Endodermal cell (in vitro differentiated cells): ENCODE measurements around the gene MRAS. TPM values are rescaled to one million over a fixed set of nuclear protein-coding genes. Genes with fewer than 3 reads are reported as not detected.

ENCODE experiments used
- DNase-seq: peaks from one replicate; pipeline ENCODE4 v3.0.0-alpha.2; 2017
- H3K27ac ChIP-seq: 2 replicates; pipeline ENCODE4 v1.5.1; 2013; ENCODE audit warnings: mild to moderate bottlenecking, low read depth, low read length, moderate library complexity
- H3K27me3 ChIP-seq: 2 replicates; pipeline ENCODE4 v1.6.1; 2013; ENCODE audit warnings: mild to moderate bottlenecking, low read length, moderate library complexity; ENCODE audit not compliant: insufficient read depth, control insufficient read depth, poor library complexity, severe bottlenecking
- H3K36me3 ChIP-seq: 2 replicates; pipeline ENCODE4 v1.7.0; 2013; ENCODE audit warnings: mild to moderate bottlenecking, low read length, moderate library complexity; ENCODE audit not compliant: control insufficient read depth, insufficient read depth
- H3K4me1 ChIP-seq: one replicate; pipeline ENCODE4 v1.7.0; 2013; ENCODE audit warnings: low read length; ENCODE audit not compliant: control insufficient read depth, insufficient read depth
- H3K4me3 ChIP-seq: 2 replicates; pipeline ENCODE4 v1.5.1; 2013; ENCODE audit warnings: mild to moderate bottlenecking, low read length, moderate library complexity
- H3K9ac ChIP-seq: 2 replicates; pipeline ENCODE4 v1.6.1; 2013; ENCODE audit warnings: mild to moderate bottlenecking, low read length, moderate library complexity; ENCODE audit not compliant: poor library complexity, severe bottlenecking; ENCODE audit errors: extremely low read depth
- H3K9me3 ChIP-seq: 2 replicates; pipeline ENCODE4 v1.6.1; 2013; ENCODE audit warnings: mild to moderate bottlenecking, low read length, moderate library complexity; ENCODE audit not compliant: control insufficient read depth
- H3K27ac Mint-ChIP-seq: 2 replicates; pipeline ENCODE4 v1.8.0; 2020; ENCODE audit warnings: mixed read lengths
- H3K27me3 Mint-ChIP-seq: 2 replicates; pipeline ENCODE4 v1.8.0; 2021; ENCODE audit warnings: mild to moderate bottlenecking, mixed read lengths; ENCODE audit not compliant: insufficient read depth
- H3K36me3 Mint-ChIP-seq: 2 replicates; pipeline ENCODE4 v1.8.0; 2020; ENCODE audit warnings: low read depth, mixed read lengths
- H3K4me1 Mint-ChIP-seq: 2 replicates; pipeline ENCODE4 v1.8.0; 2020; ENCODE audit warnings: mixed read lengths
- H3K4me3 Mint-ChIP-seq: 2 replicates; pipeline ENCODE4 v1.8.0; 2020; ENCODE audit warnings: mild to moderate bottlenecking, moderate library complexity, mixed read lengths
- H3K9me3 Mint-ChIP-seq: 2 replicates; pipeline ENCODE4 v1.8.0; 2020; ENCODE audit warnings: mild to moderate bottlenecking, mixed read lengths
- WGBS, 2 experiments: methylation state at CpG; one replicate each; pipeline versions ENCODE4 v1.1.5 to v1.1.7; 2013; ENCODE audit warnings: missing lambda C conversion rate in 2 of 2, mixed read lengths in 1 of 2; ENCODE audit not compliant: insufficient coverage in 1 of 2, insufficient read length in 1 of 2; 5-methylcytosine and 5-hydroxymethylcytosine counted together
- total RNA-seq, 2 donors: library from RNA; stranded (reverse); fragmentation: NEBNext Ultra II Directional in 1 of 2; extraction: Animal tissue kit (Norgen Biotek cat#: 25700) in 1 of 2; gene quantifications; 2 replicates in 1 of 2; 3 replicates in 1 of 2; pipeline ENCODE4 v1.2.1, GENCODE V29; 2021
- TF ChIP-seq, protein P1 (sequence below): fragments of 200-600 bp; sonication (generic); conservative IDR thresholded peaks from 2 replicates; pipeline ENCODE4 v1.5.0; 2021; ENCODE audit warnings: antibody characterized with exemption, mild to moderate bottlenecking

MRAS gene
- total RNA-seq, 2 donors from 2014 or later = 12.8 to 16.1 TPM

DNA sequence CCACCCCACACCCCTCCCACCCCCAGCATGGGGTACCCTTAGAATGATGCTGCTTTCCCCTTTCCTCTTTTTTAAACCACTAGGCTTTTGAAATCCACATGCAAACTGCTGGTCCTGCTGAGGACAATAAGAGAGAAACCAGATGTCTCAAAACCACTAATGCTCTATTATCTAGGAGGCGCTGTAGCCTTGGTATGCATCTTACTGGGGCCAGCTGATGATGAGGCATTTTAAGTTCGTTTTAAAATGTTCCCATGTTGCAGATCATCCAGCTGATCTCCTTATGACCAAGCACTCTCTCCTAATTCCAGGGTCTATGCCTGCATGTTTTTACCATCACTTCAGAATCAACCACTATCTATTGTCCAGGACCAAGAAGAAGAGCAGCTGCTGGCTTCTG lies 20.0 kb upstream of the MRAS start:
- Histone ChIP-seq H3K9me3 (no peaks in the 10 kb centered on the region), H3K4me3 (no peak overlapping the region), H3K9ac (no peak overlapping the region), H3K27me3 (no peaks in the 10 kb centered on the region), H3K4me1 (no peaks in the 10 kb centered on the region), H3K27ac (no peak overlapping the region), H3K36me3 (no peaks in the 10 kb centered on the region)
- H3K27ac Mint-ChIP-seq = no peak overlapping the region
- no peaks in the 10 kb centered on the region for H3K36me3 Mint-ChIP-seq
- peaks cover 2% of the 10 kb centered on the region for H3K27me3 Mint-ChIP-seq
- H3K4me1 Mint-ChIP-seq = peaks cover 20% of the 10 kb centered on the region
- H3K4me3 Mint-ChIP-seq = no peak overlapping the region
- TF ChIP-seq, protein P1, sequence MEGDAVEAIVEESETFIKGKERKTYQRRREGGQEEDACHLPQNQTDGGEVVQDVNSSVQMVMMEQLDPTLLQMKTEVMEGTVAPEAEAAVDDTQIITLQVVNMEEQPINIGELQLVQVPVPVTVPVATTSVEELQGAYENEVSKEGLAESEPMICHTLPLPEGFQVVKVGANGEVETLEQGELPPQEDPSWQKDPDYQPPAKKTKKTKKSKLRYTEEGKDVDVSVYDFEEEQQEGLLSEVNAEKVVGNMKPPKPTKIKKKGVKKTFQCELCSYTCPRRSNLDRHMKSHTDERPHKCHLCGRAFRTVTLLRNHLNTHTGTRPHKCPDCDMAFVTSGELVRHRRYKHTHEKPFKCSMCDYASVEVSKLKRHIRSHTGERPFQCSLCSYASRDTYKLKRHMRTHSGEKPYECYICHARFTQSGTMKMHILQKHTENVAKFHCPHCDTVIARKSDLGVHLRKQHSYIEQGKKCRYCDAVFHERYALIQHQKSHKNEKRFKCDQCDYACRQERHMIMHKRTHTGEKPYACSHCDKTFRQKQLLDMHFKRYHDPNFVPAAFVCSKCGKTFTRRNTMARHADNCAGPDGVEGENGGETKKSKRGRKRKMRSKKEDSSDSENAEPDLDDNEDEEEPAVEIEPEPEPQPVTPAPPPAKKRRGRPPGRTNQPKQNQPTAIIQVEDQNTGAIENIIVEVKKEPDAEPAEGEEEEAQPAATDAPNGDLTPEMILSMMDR = peak; percentile 53
- WGBS, 2 experiments = 46 to 54% methylated on average over 2 of the region's 2 CpGs
- H3K9me3 Mint-ChIP-seq = no peaks in the 10 kb centered on the region
- DNase-seq = no peak

DNA sequence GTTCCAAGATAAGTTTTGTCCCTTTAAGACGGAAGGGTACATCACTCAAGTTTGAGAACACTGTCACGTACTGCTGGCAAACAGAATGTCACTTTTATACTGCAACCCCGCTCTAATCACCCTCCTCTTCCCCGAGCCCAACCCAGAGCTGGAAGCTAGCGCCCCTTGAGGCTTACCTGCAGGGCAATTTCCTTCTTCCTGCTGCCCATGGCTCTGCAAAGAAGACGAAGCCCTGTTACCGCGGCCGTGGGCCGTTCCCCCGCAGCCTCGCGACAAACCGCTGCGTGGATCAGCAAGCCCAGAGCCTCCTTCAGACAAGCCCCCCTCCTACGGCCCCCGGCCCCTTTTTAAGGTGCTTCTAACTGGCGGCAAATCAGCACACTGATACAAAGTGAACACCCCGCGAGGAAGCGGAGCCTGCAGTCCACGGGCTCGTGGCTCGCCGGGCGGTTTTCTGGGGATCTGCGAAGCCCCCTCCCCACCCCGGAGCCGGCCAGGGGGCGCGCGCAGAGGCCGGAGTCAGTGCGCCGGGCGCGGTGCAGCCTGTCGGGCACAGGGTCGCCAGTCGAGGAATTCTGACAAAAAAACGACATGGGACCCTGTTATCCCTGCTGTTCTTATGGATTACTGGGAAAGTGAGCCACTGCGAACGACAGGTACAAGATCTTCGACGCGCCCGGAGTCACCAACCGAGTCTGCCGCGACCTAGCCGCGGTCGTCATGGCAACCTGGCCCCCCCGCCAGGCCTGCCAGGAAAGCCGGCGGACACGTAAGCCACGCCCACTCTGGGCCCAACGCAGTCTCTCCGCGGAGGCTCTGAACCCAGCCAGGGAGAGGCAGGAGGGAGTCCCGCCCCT lies 19.0 kb upstream of the MRAS start, which contains the start of gene NME9:
NME9 (minus strand) TSS at position 725 of the 857 bp plus-strand sequence; CDS start at position 209, 516 bp downstream.
- 1 to 3% methylated on average over 23 to 62 of the region's 62 CpGs for WGBS, 2 experiments
- H3K4me3 Mint-ChIP-seq = peak within 1 kb of the TSS; percentile 76
- peak within 1 kb of the TSS; percentile 91 for H3K27ac Mint-ChIP-seq
- no peaks in the 10 kb centered on the region for H3K27me3 Mint-ChIP-seq
- H3K9me3 ChIP-seq = no peaks in the 10 kb centered on the region
- DNase-seq = peak; percentile 99
- peaks cover 17% of the 10 kb centered on the region for H3K4me1 Mint-ChIP-seq
- TF ChIP-seq, protein P1 = peak; percentile 81
- H3K9ac ChIP-seq = peak within 1 kb of the TSS; percentile 78
- H3K9me3 Mint-ChIP-seq = no peaks in the 10 kb centered on the region
- H3K27ac ChIP-seq = peak within 1 kb of the TSS; percentile 39
- no peaks in the 10 kb centered on the region for H3K27me3 ChIP-seq
- H3K36me3 ChIP-seq = no peaks in the 10 kb centered on the region
- H3K4me1 ChIP-seq = peaks cover 2% of the 10 kb centered on the region
- peak within 1 kb of the TSS; percentile 87 for H3K4me3 ChIP-seq
- H3K36me3 Mint-ChIP-seq = no peaks in the 10 kb centered on the region

DNA sequence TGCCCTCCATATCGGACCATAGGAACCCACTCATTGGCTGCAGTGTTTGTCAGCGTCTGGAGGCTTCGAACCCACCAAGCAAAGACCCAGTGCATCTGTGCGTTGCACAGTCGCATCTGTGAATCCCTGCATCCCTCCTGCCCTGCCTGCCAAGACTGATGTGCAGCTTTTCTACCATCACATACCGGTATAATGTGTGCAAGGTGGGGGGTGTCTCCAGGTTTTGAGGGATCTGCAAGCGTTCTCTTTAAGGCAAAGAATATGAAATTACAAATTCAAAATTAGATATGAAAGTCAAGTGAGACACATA lies 18.4 kb upstream of the MRAS start:
- H3K4me3 Mint-ChIP-seq = peak overlapping the region; percentile 76
- H3K9me3 ChIP-seq = no peaks in the 10 kb centered on the region
- WGBS, 2 experiments = 0% methylated on average over 4 to 6 of the region's 7 CpGs
- TF ChIP-seq, protein P1 = no peak
- peak overlapping the region; percentile 78 for H3K9ac ChIP-seq
- no peaks in the 10 kb centered on the region for H3K9me3 Mint-ChIP-seq
- H3K27ac ChIP-seq = no peak overlapping the region
- no peaks in the 10 kb centered on the region for H3K36me3 ChIP-seq
- no peaks in the 10 kb centered on the region for H3K27me3 ChIP-seq
- DNase-seq = no peak
- H3K4me1 ChIP-seq = peaks cover 8% of the 10 kb centered on the region
- H3K4me3 ChIP-seq = peak overlapping the region; percentile 87
- peaks cover 15% of the 10 kb centered on the region for H3K4me1 Mint-ChIP-seq
- H3K27ac Mint-ChIP-seq = no peak overlapping the region
- H3K36me3 Mint-ChIP-seq = no peaks in the 10 kb centered on the region
- no peaks in the 10 kb centered on the region for H3K27me3 Mint-ChIP-seq
